RKO (cell line): ENCODE results near the gene NCOA3.

Experiments
- DNase-seq: peaks from one replicate; pipeline ENCODE4 v3.0.0-alpha.2; 2016; ENCODE audit warnings: low spot score

NCOA3 gene

GRCh38 chr20:47598911-47599744 is 97.4 kb downstream of the NCOA3 start:
- no peak for DNase-seq

- no peak for DNase-seq
Observed at GRCh38 chr20:47600967-47601547, 99.4 kb downstream of the NCOA3 start.

GRCh38 chr20:47603260-47603659 is 101.6 kb downstream of the NCOA3 start:
- DNase-seq, result no peak

GRCh38 chr20:47605673-47606413 is 104.2 kb downstream of the NCOA3 start:
- DNase-seq, result no peak

- DNase-seq, result no peak
Observed at GRCh38 chr20:47606414-47606982, 104.8 kb downstream of the NCOA3 start.

GRCh38 chr20:47606983-47607613 is 105.4 kb downstream of the NCOA3 start:
- DNase-seq, result peak; percentile 27

GRCh38 chr20:47609001-47609400 is 107.3 kb downstream of the NCOA3 start:
- DNase-seq, result no peak

- peak; percentile 94 for DNase-seq
Observed at GRCh38 chr20:47610247-47610944, 108.7 kb downstream of the NCOA3 start.

GRCh38 chr20:47610945-47611250 is 109.2 kb downstream of the NCOA3 start:
- DNase-seq, result no peak

- DNase-seq, result no peak
Observed at GRCh38 chr20:47611785-47612184, 110.1 kb downstream of the NCOA3 start.

GRCh38 chr20:47612670-47613069 is 111.0 kb downstream of the NCOA3 start:
- no peak for DNase-seq

GRCh38 chr20:47614703-47615309 is 113.1 kb downstream of the NCOA3 start:
- DNase-seq, result no peak

- DNase-seq, result no peak
Observed at GRCh38 chr20:47618479-47618878, 116.8 kb downstream of the NCOA3 start.

- DNase-seq, result peak; percentile 83
Observed at GRCh38 chr20:47620808-47621805, 119.4 kb downstream of the NCOA3 start.

GRCh38 chr20:47622118-47622665 is 120.5 kb downstream of the NCOA3 start:
- DNase-seq, result no peak

GRCh38 chr20:47623206-47623605 is 121.5 kb downstream of the NCOA3 start:
- no peak for DNase-seq

GRCh38 chr20:47627540-47627939 is 125.9 kb downstream of the NCOA3 start:
- no peak for DNase-seq

- DNase-seq, result no peak
Observed at GRCh38 chr20:47629907-47630306, 128.2 kb downstream of the NCOA3 start.

- DNase-seq, result no peak
Observed at GRCh38 chr20:47631078-47631477, 129.4 kb downstream of the NCOA3 start.

- DNase-seq, result no peak
Observed at GRCh38 chr20:47635256-47635655, 133.6 kb downstream of the NCOA3 start.
